Testis (tissue), 3 donors: ENCODE measurements around the gene ZNF296. TPM values are rescaled to one million over a fixed set of nuclear protein-coding genes. Genes with fewer than 3 reads are reported as not detected.

Experiments
- DNase-seq: peaks from one replicate; pipeline ENCODE4 v3.0.0-alpha.2; 2019
- H3K27ac ChIP-seq, 2 donors: fragments of 200-600 bp; sonication (generic); one replicate each; pipeline ENCODE4 v1.5.1; 2019
- H3K27me3 ChIP-seq: fragments of 200-600 bp; sonication (generic); one replicate; pipeline ENCODE4 v1.5.1; 2019
- H3K36me3 ChIP-seq: fragments of 200-600 bp; sonication (generic); one replicate; pipeline ENCODE4 v1.5.1; 2017; ENCODE audit warnings: low read depth; ENCODE audit errors: missing control alignments
- H3K4me1 ChIP-seq: fragments of 200-600 bp; sonication (generic); one replicate; pipeline ENCODE4 v1.5.1; 2019
- H3K4me3 ChIP-seq, 2 donors: fragments of 200-600 bp; sonication (generic); one replicate each; pipeline ENCODE4 v1.5.1; 2017 to 2019
- H3K9me3 ChIP-seq: fragments of 200-600 bp; sonication (generic); one replicate; pipeline ENCODE4 v1.5.1; 2017
- CTCF ChIP-seq, 3 experiments: fragments of 450-650 bp in 2 of 3; fragments of 200-600 bp in 1 of 3; sonication (generic) in 1 of 3; IDR thresholded peaks; one replicate each; pipeline ENCODE4 v1.5.1; 2016 to 2019; ENCODE audit warnings: antibody characterized with exemption in 3 of 3, mild to moderate bottlenecking in 2 of 3, moderate library complexity in 1 of 3
- POLR2A ChIP-seq: fragments of 450-650 bp; IDR thresholded peaks from one replicate; pipeline ENCODE4 v1.6.1; 2017; ENCODE audit warnings: antibody characterized with exemption, mild to moderate bottlenecking, moderate library complexity
- WGBS, 2 donors: methylation state at CpG; one replicate each; pipeline ENCODE4 v1.1.5; 2018; 5-methylcytosine and 5-hydroxymethylcytosine counted together
- intact Hi-C: fragments of 100-400 bp; cut with DNase I; formaldehyde crosslinking; loops from one replicate; pipeline ENCODE4 v1.15.1; 2023; ENCODE audit warnings: low total_unique reads
- polyA plus RNA-seq: library from polyadenylated mRNA; stranded (reverse); fragments of 350-450 nt; fragmentation: Illumina TruSeq; extraction: RNeasy Lipid Tissue Mini Kit (QIAGEN cat#74804); gene quantifications from one replicate; pipeline ENCODE4 v1.2.3, GENCODE V29; 2014; ENCODE audit warnings: low read depth, low replicate concordance; ENCODE audit not compliant: insufficient read depth
- total RNA-seq, 2 donors: library from RNA; depleted of rRNA; stranded (reverse); fragments of >200 nt; gene quantifications; one replicate each; pipeline ENCODE4 v1.2.3, GENCODE V29; 2016

ZNF296 gene
- total and polyA plus RNA-seq, 3 donors from 2014 or later = 3.0 to 6.7 (median 5.8) TPM

- Histone ChIP-seq H3K4me1 (peaks cover 81% of the 10 kb centered on the region), H3K27me3 (no peaks in the 10 kb centered on the region), H3K4me3 (no peak overlapping the region), H3K36me3 (no peaks in the 10 kb centered on the region), H3K27ac (no peak overlapping the region), H3K9me3 (no peaks in the 10 kb centered on the region)
- WGBS, 2 donors = 87 to 90% methylated on average over 3 of the region's 3 CpGs
- intact Hi-C loops = no loop called here
- TF ChIP-seq POLR2A (no peak), CTCF (IDR thresholded peaks at IDR 0.05) (no peak)
- no peak for DNase-seq
These were observed 23.9 kb upstream of the ZNF296 start for GRCh38 chr19:45100201-45100600.

- intact Hi-C loops = no loop called here
- no peak for DNase-seq
- H3K27me3 ChIP-seq = no peaks in the 10 kb centered on the region
- peaks cover 85% of the 10 kb centered on the region for H3K4me1 ChIP-seq
- no peak for TF ChIP-seq CTCF (IDR thresholded peaks at IDR 0.05)
- TF ChIP-seq POLR2A = no peak
- no peaks in the 10 kb centered on the region for H3K9me3 ChIP-seq
- 84 to 88% methylated on average over 20 to 25 of the region's 25 CpGs for WGBS, 2 donors
- no peak overlapping the region for H3K27ac ChIP-seq
- no peaks in the 10 kb centered on the region for H3K36me3 ChIP-seq
- no peak overlapping the region for H3K4me3 ChIP-seq
These were observed 23.4 kb upstream of the ZNF296 start for GRCh38 chr19:45099467-45100191.

- Histone ChIP-seq H3K4me3 (no peak overlapping the region), H3K4me1 (peaks cover 88% of the 10 kb centered on the region), H3K36me3 (no peaks in the 10 kb centered on the region), H3K27ac (peak overlapping the region in 1 of 2 donors; percentile 53), H3K9me3 (no peaks in the 10 kb centered on the region), H3K27me3 (no peaks in the 10 kb centered on the region)
- intact Hi-C loops = no loop called here
- WGBS, 2 donors = 38 to 46% methylated on average over 14 to 15 of the region's 15 CpGs
- TF ChIP-seq CTCF (IDR thresholded peaks at IDR 0.05) (no peak), POLR2A (no peak)
- DNase-seq = peak; percentile 72
These were observed 22.5 kb upstream of the ZNF296 start for GRCh38 chr19:45098521-45099466.

- H3K27ac ChIP-seq = peak overlapping the region in 1 of 2 donors; percentile 56
- H3K9me3 ChIP-seq = no peaks in the 10 kb centered on the region
- peak; percentile 82 for DNase-seq
- intact Hi-C loops = no loop called here
- no peak for TF ChIP-seq CTCF (IDR thresholded peaks at IDR 0.05)
- no peak for TF ChIP-seq POLR2A
- H3K4me1 ChIP-seq = peaks cover 84% of the 10 kb centered on the region
- H3K36me3 ChIP-seq = no peaks in the 10 kb centered on the region
- H3K27me3 ChIP-seq = no peaks in the 10 kb centered on the region
- H3K4me3 ChIP-seq = no peak overlapping the region
- 62 to 66% methylated on average over 6 to 16 of the region's 16 CpGs for WGBS, 2 donors
These were observed 21.7 kb upstream of the ZNF296 start for GRCh38 chr19:45097776-45098520.
